HCT116 (cell line): Measurements from ENCODE around the gene CATSPERD. TPM values are rescaled to one million over a fixed set of nuclear protein-coding genes. Genes with fewer than 3 reads are reported as not detected.

Source experiments
- ATAC-seq: fragments of 200-7000 bp; cut with Tn5 transposase; 2 replicates; pipeline ENCODE4 v1.9.1; 2020; ENCODE audit warnings: mild to moderate bottlenecking, moderate library complexity
- BruUV-seq: library from RNA; stranded (reverse); fragments of 400-500 nt; replicated peaks from 2 replicates; lab custom pipeline; 2021; lab: Mats Ljungman, UMichigan
- CTCF ChIA-PET: fragments of 300-600 bp; sonication (Branson Sonifier 250); formaldehyde crosslinking; loops from one replicate; lab custom pipeline; 2021; ENCODE audit warnings: antibody characterized with exemption; lab: Charles Lee
- POLR2A ChIA-PET: fragments of 300-600, 350-600 bp; sonication (Branson Sonifier 250); formaldehyde crosslinking; loops from one replicate; lab custom pipeline; 2021; ENCODE audit warnings: antibody characterized with exemption; lab: Charles Lee
- RAD21 ChIA-PET, 2 experiments: fragments of 300-600 bp; sonication (Branson Sonifier 250); formaldehyde crosslinking; loops; one replicate each; lab custom pipeline; 2023; ENCODE audit warnings: low total read pairs in 2 of 2; ENCODE audit not compliant: uncharacterized antibody in 2 of 2, unreplicated experiment in 2 of 2, low non-redundant PET in 1 of 2; lab: Charles Lee
- DNase-seq: peaks from one replicate; pipeline ENCODE4 v3.0.0-alpha.2; 2010; ENCODE audit warnings: low read depth, low spot score
- H2AFZ ChIP-seq: fragments of 200-600 bp; shearing (Covaris generic), sonication (generic); 2 replicates; pipeline ENCODE4 v1.6.1; 2017; ENCODE audit warnings: low read depth, mixed run types, mixed read lengths, antibody characterized with exemption, low read length; ENCODE audit not compliant: poor library complexity, severe bottlenecking
- H3K27ac ChIP-seq: 2 replicates; pipeline ENCODE4 v1.5.1; 2012; ENCODE audit warnings: low read depth, low read length
- H3K27me3 ChIP-seq: fragments of 200-600 bp; sonication (generic); 2 replicates; pipeline ENCODE4 v1.6.1; 2016; ENCODE audit warnings: mixed run types, low read length, mixed read lengths; ENCODE audit not compliant: insufficient read depth
- H3K36me3 ChIP-seq, 2 experiments: fragments of 200-500 bp in 1 of 2; fragments of 200-600 bp in 1 of 2; sonication (Bioruptor generic) in 1 of 2; sonication (generic) in 1 of 2; 2 replicates each; pipeline versions ENCODE4 v1.5.1 to v1.6.1; 2014 to 2016; ENCODE audit warnings: low read length in 2 of 2, inconsistent platforms in 1 of 2, mixed read lengths in 1 of 2, mixed run types in 1 of 2; ENCODE audit not compliant: insufficient read depth in 2 of 2, control insufficient read depth in 1 of 2
- H3K4me1 ChIP-seq, 2 experiments: fragments of 200-600 bp in 1 of 2; sonication (generic) in 1 of 2; 2 replicates each; pipeline versions ENCODE4 v1.5.1 to v1.6.1; 2012 to 2017; ENCODE audit warnings: low read length in 2 of 2, inconsistent platforms in 1 of 2, mild to moderate bottlenecking in 1 of 2, mixed read lengths in 1 of 2, mixed run types in 1 of 2, moderate library complexity in 1 of 2; ENCODE audit not compliant: insufficient read depth in 2 of 2, control insufficient read depth in 1 of 2
- H3K4me2 ChIP-seq: fragments of 200-600 bp; sonication (generic); 2 replicates; pipeline ENCODE4 v1.6.1; 2017; ENCODE audit warnings: mixed run types, low read length, mixed read lengths
- H3K4me3 ChIP-seq, 2 experiments: fragments of 200-600 bp in 1 of 2; sonication (generic) in 1 of 2; replicated peaks in 1 of 2; 2 replicates each; pipeline ENCODE4 v1.5.1; 2011 to 2016; ENCODE audit warnings: low read length in 2 of 2, control low read depth in 1 of 2, low read depth in 1 of 2, mild to moderate bottlenecking in 1 of 2, mixed read lengths in 1 of 2, mixed run types in 1 of 2
- H3K79me2 ChIP-seq: fragments of 200-600 bp; sonication (generic); 2 replicates; pipeline ENCODE4 v1.6.1; 2017; ENCODE audit warnings: mild to moderate bottlenecking, mixed run types, low read length, moderate library complexity, mixed read lengths; ENCODE audit not compliant: insufficient read depth
- H3K9ac ChIP-seq: fragments of 200-600 bp; sonication (generic); 2 replicates; pipeline ENCODE4 v1.6.1; 2016; ENCODE audit warnings: low read length, mixed read lengths
- H3K9me2 ChIP-seq: fragments of 200-600 bp; sonication (generic), shearing (Covaris generic); 2 replicates; pipeline ENCODE4 v1.6.1; 2017; ENCODE audit warnings: mixed run types, mild to moderate bottlenecking, moderate library complexity; ENCODE audit not compliant: insufficient read depth
- H3K9me3 ChIP-seq, 2 experiments: fragments of 200-500 bp in 1 of 2; fragments of 200-600 bp in 1 of 2; sonication (Bioruptor generic) in 1 of 2; sonication (generic) in 1 of 2; 2 replicates each; pipeline ENCODE4 v1.6.1; 2014 to 2017; ENCODE audit warnings: low read length in 2 of 2, mixed read lengths in 2 of 2, inconsistent platforms in 1 of 2, low read depth in 1 of 2, mild to moderate bottlenecking in 1 of 2, mixed run types in 1 of 2, moderate library complexity in 1 of 2; ENCODE audit not compliant: control insufficient read depth in 1 of 2, insufficient read depth in 1 of 2
- H4K20me1 ChIP-seq: fragments of 200-600 bp; sonication (generic), shearing (Covaris generic); 2 replicates; pipeline ENCODE4 v1.6.1; 2017; ENCODE audit warnings: mixed run types, mild to moderate bottlenecking, moderate library complexity; ENCODE audit not compliant: insufficient read depth
- CEBPB ChIP-seq: IDR thresholded peaks from 2 replicates; pipeline ENCODE4 v1.6.1; 2012; ENCODE audit warnings: low read depth
- EZH2phosphoT487 ChIP-seq: fragments of 200-600 bp; IDR thresholded peaks from 2 replicates; pipeline ENCODE4 v1.6.1; 2018; ENCODE audit warnings: antibody characterized with exemption, borderline replicate concordance
- MAX ChIP-seq: IDR thresholded peaks from 2 replicates; pipeline ENCODE4 v1.6.1; 2012
- POLR2A ChIP-seq: IDR thresholded peaks from 2 replicates; pipeline ENCODE4 v1.7.0; 2011; ENCODE audit warnings: borderline replicate concordance; ENCODE audit not compliant: insufficient read depth, insufficient read length; ENCODE audit errors: extremely low read depth
- SP1 ChIP-seq: IDR thresholded peaks from 2 replicates; pipeline ENCODE4 v1.6.1; 2012; ENCODE audit warnings: low read depth
- TCF7L2 ChIP-seq: IDR thresholded peaks from 2 replicates; pipeline ENCODE4 v1.7.0; 2011; ENCODE audit warnings: borderline replicate concordance, inconsistent platforms; ENCODE audit not compliant: insufficient read depth, insufficient read length; ENCODE audit errors: extremely low read depth
- ZBTB33 ChIP-seq: IDR thresholded peaks from 2 replicates; pipeline ENCODE4 v1.6.1; 2011; ENCODE audit warnings: mild to moderate bottlenecking, low read length, moderate library complexity; ENCODE audit not compliant: insufficient replicate concordance; ENCODE audit errors: extremely low read depth
- ZNF274 ChIP-seq: fragments of 200-500 bp; sonication (Bioruptor generic); IDR thresholded peaks from 2 replicates; pipeline ENCODE4 v1.6.1; 2014; ENCODE audit warnings: mild to moderate bottlenecking, low read depth, low read length, inconsistent platforms
- intact Hi-C: fragments of 100-400 bp; cut with micrococcal nuclease; formaldehyde crosslinking; loops from 2 replicates; pipeline ENCODE4 v1.10.0; 2022
- total RNA-seq: library from RNA; stranded (reverse); gene quantifications from one replicate; pipeline ENCODE4 v1.2.1, GENCODE V29; 2021; ENCODE audit not compliant: unreplicated experiment

The CATSPERD gene
- total RNA-seq, 1 experiment from 2014 or later = not detected

GRCh38 chr19:5765220-5765619 lies 44.8 kb downstream of the CATSPERD start:
- no peak overlapping the region for H3K4me2 ChIP-seq
- H3K27me3 ChIP-seq = no peaks in the 10 kb centered on the region
- no peak overlapping the region for H3K27ac ChIP-seq
- CTCF ChIA-PET = no interaction called here
- RAD21 ChIA-PET = no interaction called here
- H4K20me1 ChIP-seq = no peaks in the 10 kb centered on the region
- H3K36me3 ChIP-seq = no peaks in the 10 kb centered on the region
- no peaks in the 10 kb centered on the region for H3K4me1 ChIP-seq
- no peak overlapping the region for H2AFZ ChIP-seq
- no peak overlapping the region for H3K4me3 ChIP-seq
- DNase-seq (no peak), ATAC-seq (no peak)
- no peaks in the 10 kb centered on the region for H3K79me2 ChIP-seq
- intact Hi-C loops = no loop called here
- no peak for TF ChIP-seq MAX
- no peak for TF ChIP-seq POLR2A
- no peak for TF ChIP-seq CEBPB
- TF ChIP-seq EZH2phosphoT487 = no peak
- H3K9me3 ChIP-seq = no peaks in the 10 kb centered on the region
- POLR2A ChIA-PET = no interaction called here
- H3K9ac ChIP-seq = no peak overlapping the region
- BruUV-seq = no TSS peak
- no peaks in the 10 kb centered on the region for H3K9me2 ChIP-seq

- no peaks in the 10 kb centered on the region for H3K27me3 ChIP-seq
- H3K9ac ChIP-seq = no peak overlapping the region
- no peaks in the 10 kb centered on the region for H3K9me3 ChIP-seq
- ChIA-PET CTCF (interaction anchor here (1.7 kb wide), 1 partner anchor 36 kb away, joined by 4 read pairs; no protein-coding TSS in a partner anchor), POLR2A (no interaction called here), RAD21 (no interaction called here)
- DNase-seq (no peak), ATAC-seq (no peak)
- BruUV-seq = no TSS peak
- H3K9me2 ChIP-seq = no peaks in the 10 kb centered on the region
- H3K4me1 ChIP-seq = no peaks in the 10 kb centered on the region
- no peaks in the 10 kb centered on the region for H3K36me3 ChIP-seq
- no peak overlapping the region for H3K4me2 ChIP-seq
- H3K79me2 ChIP-seq = no peaks in the 10 kb centered on the region
- TF ChIP-seq TCF7L2 (no peak), ZNF274 (no peak), ZBTB33 (no peak), SP1 (no peak)
- H4K20me1 ChIP-seq = no peaks in the 10 kb centered on the region
- H3K27ac ChIP-seq = no peak overlapping the region
- intact Hi-C loops = no loop called here
- H3K4me3 ChIP-seq = no peak overlapping the region
- no peak overlapping the region for H2AFZ ChIP-seq
Measured at GRCh38 chr19:5767949-5768348, 47.5 kb downstream of the CATSPERD start.
